ENCODE results near the gene APPBP2.

Gene APPBP2

DNA sequence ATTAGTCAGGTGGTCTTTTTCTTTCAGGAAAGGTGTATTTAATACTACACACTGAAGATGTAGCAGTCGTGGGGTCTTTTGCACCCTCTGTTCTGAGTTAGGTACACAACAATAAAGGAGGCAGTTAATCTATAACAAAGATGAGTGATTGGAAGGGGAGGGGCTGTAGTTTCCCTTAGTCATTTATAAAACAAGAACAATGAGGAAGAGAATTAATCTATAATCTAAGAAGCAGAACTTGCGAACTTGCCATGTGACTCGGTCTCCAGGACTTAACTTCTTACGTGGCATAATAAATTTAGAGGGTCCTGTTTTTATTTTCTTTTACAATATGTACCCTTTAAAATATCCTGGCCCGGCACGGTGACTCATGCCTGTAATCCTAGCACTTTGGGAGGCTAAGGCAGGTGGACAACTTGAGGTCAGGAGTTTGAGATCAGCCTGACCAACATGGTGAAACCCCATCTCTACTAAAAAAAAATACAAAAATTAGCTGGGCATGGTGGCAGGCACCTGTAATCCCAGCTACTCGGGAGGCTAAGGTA lies 8.6 kb upstream of the APPBP2 start:
- H3K4me3 ChIP-seq (ENCODE audit: control insufficient read depth, low read depth, low read length): no peak overlapping the region
- TF ChIP-seq, protein P1, sequence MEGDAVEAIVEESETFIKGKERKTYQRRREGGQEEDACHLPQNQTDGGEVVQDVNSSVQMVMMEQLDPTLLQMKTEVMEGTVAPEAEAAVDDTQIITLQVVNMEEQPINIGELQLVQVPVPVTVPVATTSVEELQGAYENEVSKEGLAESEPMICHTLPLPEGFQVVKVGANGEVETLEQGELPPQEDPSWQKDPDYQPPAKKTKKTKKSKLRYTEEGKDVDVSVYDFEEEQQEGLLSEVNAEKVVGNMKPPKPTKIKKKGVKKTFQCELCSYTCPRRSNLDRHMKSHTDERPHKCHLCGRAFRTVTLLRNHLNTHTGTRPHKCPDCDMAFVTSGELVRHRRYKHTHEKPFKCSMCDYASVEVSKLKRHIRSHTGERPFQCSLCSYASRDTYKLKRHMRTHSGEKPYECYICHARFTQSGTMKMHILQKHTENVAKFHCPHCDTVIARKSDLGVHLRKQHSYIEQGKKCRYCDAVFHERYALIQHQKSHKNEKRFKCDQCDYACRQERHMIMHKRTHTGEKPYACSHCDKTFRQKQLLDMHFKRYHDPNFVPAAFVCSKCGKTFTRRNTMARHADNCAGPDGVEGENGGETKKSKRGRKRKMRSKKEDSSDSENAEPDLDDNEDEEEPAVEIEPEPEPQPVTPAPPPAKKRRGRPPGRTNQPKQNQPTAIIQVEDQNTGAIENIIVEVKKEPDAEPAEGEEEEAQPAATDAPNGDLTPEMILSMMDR (IDR thresholded peaks at IDR 0.05; ENCODE audit: control insufficient read depth, insufficient read depth, low read depth, low read length, missing control alignments): no peak
- DNase-seq (ENCODE audit: low read depth): no peak

DNA sequence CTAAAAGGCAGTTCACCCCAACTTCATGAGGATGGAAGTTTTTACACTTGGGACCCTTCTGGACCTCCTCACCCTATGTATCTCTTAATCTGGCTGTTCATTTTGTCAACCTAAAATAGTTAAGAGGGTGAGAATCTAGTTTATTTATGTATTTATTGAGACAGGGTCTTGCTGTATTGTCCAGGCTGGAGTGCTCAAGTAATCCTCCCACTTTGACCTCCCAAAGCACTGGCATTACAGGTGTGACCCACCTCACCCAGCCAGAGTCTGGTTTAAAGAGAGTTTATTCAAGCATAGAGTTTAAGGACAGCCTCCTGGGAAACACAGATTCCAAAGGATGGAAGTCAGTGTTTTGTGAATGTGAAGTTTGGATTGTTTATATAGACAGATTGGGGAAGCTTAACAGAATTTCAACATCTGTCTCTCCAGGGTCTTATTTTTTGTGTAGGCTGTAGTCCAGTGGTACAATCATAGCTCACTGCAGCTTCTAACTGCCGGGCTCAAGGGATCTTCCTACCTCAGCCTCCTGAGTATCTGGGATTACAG lies 8.0 kb upstream of the APPBP2 start:
- H3K4me3 ChIP-seq (ENCODE audit: control insufficient read depth, low read depth, low read length): no peak overlapping the region
- TF ChIP-seq, protein P1 (IDR thresholded peaks at IDR 0.05; ENCODE audit: control insufficient read depth, insufficient read depth, low read depth, low read length, missing control alignments): no peak
- no peak for DNase-seq (ENCODE audit: low read depth)

GRCh38 chr17:60529806-60530205 lies 3.8 kb upstream of the APPBP2 start:
- TF ChIP-seq, protein P1 (IDR thresholded peaks at IDR 0.05; ENCODE audit: control insufficient read depth, insufficient read depth, low read depth, low read length, missing control alignments): no peak
- H3K4me3 ChIP-seq (ENCODE audit: control insufficient read depth, low read depth, low read length): no peak overlapping the region
- no peak for DNase-seq (ENCODE audit: low read depth)

DNA sequence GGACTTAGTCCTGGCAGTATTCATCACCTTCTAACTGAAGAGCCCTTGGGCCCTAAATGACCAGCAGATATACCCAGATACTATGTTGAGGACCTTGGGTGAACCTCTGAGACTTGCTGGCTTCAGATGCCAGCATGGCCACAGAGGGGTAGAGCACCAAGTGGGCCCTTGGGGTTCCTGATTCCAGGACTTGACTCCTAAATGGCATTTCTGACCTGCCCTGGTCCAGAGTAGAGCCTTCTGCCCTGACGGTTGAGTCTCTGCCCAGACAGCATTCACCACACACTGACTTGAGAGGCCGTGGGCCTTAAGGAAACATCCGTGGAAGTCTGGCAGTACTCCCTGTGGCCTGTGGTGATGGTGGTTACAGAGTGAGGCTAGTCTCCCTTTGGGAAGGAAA lies 2.8 kb upstream of the APPBP2 start:
- no peak overlapping the region for H3K4me3 ChIP-seq (ENCODE audit: control insufficient read depth, low read depth, low read length)
- DNase-seq (ENCODE audit: low read depth): no peak
- TF ChIP-seq, protein P1 (IDR thresholded peaks at IDR 0.05; ENCODE audit: control insufficient read depth, insufficient read depth, low read depth, low read length, missing control alignments): no peak

GRCh38 chr17:60527701-60528100 lies 1.7 kb upstream of the APPBP2 start:
- no peak overlapping the region for H3K4me3 ChIP-seq (ENCODE audit: control insufficient read depth, low read depth, low read length)
- DNase-seq (ENCODE audit: low read depth): no peak
- TF ChIP-seq, protein P1 (IDR thresholded peaks at IDR 0.05; ENCODE audit: control insufficient read depth, insufficient read depth, low read depth, low read length, missing control alignments): no peak

DNA sequence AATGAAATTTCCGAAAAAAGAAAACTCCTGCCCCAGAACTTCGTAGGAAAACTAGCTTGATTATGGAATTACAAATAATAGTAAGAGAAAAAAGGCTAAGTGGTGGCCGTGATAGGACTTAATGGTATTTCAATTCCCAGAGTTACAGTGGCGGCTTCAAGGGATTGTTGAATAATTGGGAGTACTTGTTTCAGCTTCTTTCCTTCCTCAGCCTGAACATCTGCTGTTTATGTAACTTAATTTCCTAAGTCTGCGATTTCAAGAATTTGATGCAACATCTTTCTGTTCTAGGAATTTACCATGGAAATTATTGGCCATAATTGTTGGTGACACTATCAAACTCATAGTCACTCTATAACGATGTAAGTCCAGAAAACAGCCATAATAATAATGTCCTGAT lies 684 bp upstream of the APPBP2 start:
- peak; percentile 25 for DNase-seq (ENCODE audit: low read depth)
- TF ChIP-seq, protein P1 (IDR thresholded peaks at IDR 0.05; ENCODE audit: control insufficient read depth, insufficient read depth, low read depth, low read length, missing control alignments): no peak
- peak overlapping the region; percentile 94 for H3K4me3 ChIP-seq (ENCODE audit: control insufficient read depth, low read depth, low read length)
